Measurements from ENCODE around the gene FAM20B.
"Not testable (repeated sequence)": the region's sequence is repeated elsewhere in the genome, so short reads cannot be mapped to it uniquely, and the experiment has no call there.

Gene FAM20B

GRCh38 chr1:179025125-179025974, at the start of gene FAM20B:
Gene FAM20B (plus strand): TSS chr1:179025894. CDS start chr1:179043848, 17,954 bp downstream.
- peak; percentile 69 to 70 for DNase-seq (ENCODE audit: low read depth in 2 of 2)

GRCh38 chr1:178976541-178976940, 49.2 kb upstream of the FAM20B start:
- no peak for DNase-seq (ENCODE audit: low read depth in 2 of 2)

- no peak for DNase-seq (ENCODE audit: low read depth in 2 of 2)
Measured at GRCh38 chr1:178986204-178986603, 39.5 kb upstream of the FAM20B start.

- DNase-seq (ENCODE audit: low read depth in 2 of 2): not testable (repeated sequence)
Measured at GRCh38 chr1:178988198-178988597, 37.5 kb upstream of the FAM20B start.

- DNase-seq (ENCODE audit: low read depth in 2 of 2): no peak
Measured at GRCh38 chr1:178993559-178993958, 32.1 kb upstream of the FAM20B start.

- DNase-seq (ENCODE audit: low read depth in 2 of 2): no peak
Measured at GRCh38 chr1:178997428-178997827, 28.3 kb upstream of the FAM20B start.

- no peak for DNase-seq (ENCODE audit: low read depth in 2 of 2)
Measured at GRCh38 chr1:178998295-178998694, 27.4 kb upstream of the FAM20B start.

GRCh38 chr1:178999061-178999460, 26.6 kb upstream of the FAM20B start:
- DNase-seq (ENCODE audit: low read depth in 2 of 2): no peak

GRCh38 chr1:179001451-179001850, 24.2 kb upstream of the FAM20B start:
- no peak for DNase-seq (ENCODE audit: low read depth in 2 of 2)

- DNase-seq (ENCODE audit: low read depth in 2 of 2): not testable (repeated sequence)
Measured at GRCh38 chr1:179002064-179002463, 23.6 kb upstream of the FAM20B start.

- DNase-seq (ENCODE audit: low read depth in 2 of 2): peak in 1 of 2 experiments; percentile 20
Measured at GRCh38 chr1:179002552-179003345, 22.9 kb upstream of the FAM20B start.

- no peak for DNase-seq (ENCODE audit: low read depth in 2 of 2)
Measured at GRCh38 chr1:179003512-179004066, 22.1 kb upstream of the FAM20B start.

- no peak for DNase-seq (ENCODE audit: low read depth in 2 of 2)
Measured at GRCh38 chr1:179007233-179007632, 18.5 kb upstream of the FAM20B start.

GRCh38 chr1:179010671-179011070, 15.0 kb upstream of the FAM20B start:
- no peak for DNase-seq (ENCODE audit: low read depth in 2 of 2)

- DNase-seq (ENCODE audit: low read depth in 2 of 2): no peak
Measured at GRCh38 chr1:179012038-179012437, 13.7 kb upstream of the FAM20B start.

- no peak for DNase-seq (ENCODE audit: low read depth in 2 of 2)
Measured at GRCh38 chr1:179014123-179014522, 11.6 kb upstream of the FAM20B start.

GRCh38 chr1:179015396-179015795, 10.3 kb upstream of the FAM20B start:
- no peak for DNase-seq (ENCODE audit: low read depth in 2 of 2)

- no peak for DNase-seq (ENCODE audit: low read depth in 2 of 2)
Measured at GRCh38 chr1:179016706-179017382, 8.8 kb upstream of the FAM20B start.

- no peak for DNase-seq (ENCODE audit: low read depth in 2 of 2)
Measured at GRCh38 chr1:179017383-179018326, 8.0 kb upstream of the FAM20B start.

- no peak for DNase-seq (ENCODE audit: low read depth in 2 of 2)
Measured at GRCh38 chr1:179021873-179022272, 3.8 kb upstream of the FAM20B start.

Measured in fibroblast of skin of left biceps (primary cell).